Keratinocyte (primary cell): ENCODE results near the gene CNTNAP2. TPM values are rescaled to one million over a fixed set of nuclear protein-coding genes. Genes with fewer than 3 reads are reported as not detected.

Source experiments
- DNase-seq: peaks from one replicate; pipeline ENCODE4 v3.0.0-alpha.2; 2011; ENCODE audit warnings: low read depth, missing footprints, low spot score
- FAIRE-seq: peaks from 2 replicates; lab custom pipeline; 2011; peaks lifted over from hg19 to GRCh38; lab: Jason Lieb, UNC
- H2AFZ ChIP-seq: 2 replicates; pipeline ENCODE4 v1.6.0; 2012; ENCODE audit warnings: low read length, control low read depth, inconsistent platforms; ENCODE audit not compliant: control insufficient read depth
- H3K27ac ChIP-seq: 2 replicates; pipeline ENCODE4 v1.5.1; 2011; ENCODE audit warnings: low read length; ENCODE audit not compliant: control insufficient read depth, insufficient read depth
- H3K27me3 ChIP-seq: 3 replicates; pipeline ENCODE4 v1.6.0; 2011; ENCODE audit warnings: low read length; ENCODE audit not compliant: control insufficient read depth, insufficient read depth; ENCODE audit errors: extremely low read depth
- H3K36me3 ChIP-seq, 2 experiments: 2 replicates in 1 of 2; 3 replicates in 1 of 2; pipeline ENCODE4 v1.5.1; 2011; ENCODE audit warnings: low read length in 2 of 2, mild to moderate bottlenecking in 1 of 2; ENCODE audit not compliant: control insufficient read depth in 2 of 2, insufficient read depth in 2 of 2; ENCODE audit errors: extremely low read depth in 1 of 2
- H3K4me1 ChIP-seq: 3 replicates; pipeline ENCODE4 v1.5.1; 2011; ENCODE audit warnings: low read length; ENCODE audit not compliant: control insufficient read depth, insufficient read depth; ENCODE audit errors: extremely low read depth
- H3K4me2 ChIP-seq: 3 replicates; pipeline ENCODE4 v1.6.0; 2011; ENCODE audit warnings: low read depth, low read length; ENCODE audit not compliant: control insufficient read depth, insufficient read depth; ENCODE audit errors: extremely low read depth
- H3K4me3 ChIP-seq, 3 experiments: fragments of 200-600 bp in 1 of 3; sonication (generic) in 1 of 3; 2 replicates in 2 of 3; 3 replicates in 1 of 3; pipeline ENCODE4 v1.5.1; 2011 to 2016; ENCODE audit warnings: low read length in 3 of 3, mild to moderate bottlenecking in 3 of 3, control low read depth in 2 of 3, inconsistent platforms in 1 of 3, low read depth in 1 of 3, mixed read lengths in 1 of 3, mixed run types in 1 of 3, moderate library complexity in 1 of 3; ENCODE audit not compliant: control insufficient read depth in 2 of 3, insufficient read depth in 2 of 3; ENCODE audit errors: extremely low read depth in 1 of 3
- H3K79me2 ChIP-seq: 2 replicates; pipeline ENCODE4 v1.6.0; 2012; ENCODE audit warnings: low read length; ENCODE audit not compliant: control insufficient read depth, insufficient read depth
- H3K9ac ChIP-seq: 3 replicates; pipeline ENCODE4 v1.6.0; 2011; ENCODE audit warnings: low read length; ENCODE audit not compliant: control insufficient read depth, insufficient read depth; ENCODE audit errors: extremely low read depth
- H3K9me1 ChIP-seq: 3 replicates; pipeline ENCODE4 v1.6.0; 2011; ENCODE audit warnings: low read length; ENCODE audit not compliant: control insufficient read depth, insufficient read depth; ENCODE audit errors: extremely low read depth
- H3K9me3 ChIP-seq: 2 replicates; pipeline ENCODE4 v1.5.1; 2012; ENCODE audit warnings: low read depth, low read length; ENCODE audit not compliant: control insufficient read depth
- H4K20me1 ChIP-seq: 3 replicates; pipeline ENCODE4 v1.6.0; 2011; ENCODE audit warnings: low read length; ENCODE audit not compliant: control insufficient read depth, insufficient read depth; ENCODE audit errors: extremely low read depth
- CTCF ChIP-seq, 3 experiments: IDR thresholded peaks in 1 of 3; conservative IDR thresholded peaks in 1 of 3; optimal IDR thresholded peaks in 1 of 3; 2 replicates in 2 of 3; 3 replicates in 1 of 3; pipeline versions ENCODE3 to v1.5.1; 2011; ENCODE audit warnings: low read length in 3 of 3, mild to moderate bottlenecking in 3 of 3, moderate library complexity in 2 of 3, control low read depth in 1 of 3, inconsistent platforms in 1 of 3; ENCODE audit not compliant: insufficient read depth in 2 of 3; ENCODE audit errors: extremely low read depth in 1 of 3
- EZH2 ChIP-seq: IDR thresholded peaks from one replicate; pipeline ENCODE4 v1.6.1; 2012; ENCODE audit warnings: inconsistent platforms, mild to moderate bottlenecking, low read length, moderate library complexity
- dilution Hi-C: fragments of 300-500 bp; cut with MboI; formaldehyde crosslinking; loops from one replicate; pipeline ENCODE4 v1.7.0; 2020; ENCODE audit warnings: low sequenced_read_pairs; ENCODE audit not compliant: extremely low pct_ligation_motif_present
- polyA plus RNA-seq, 5 experiments: library from polyadenylated mRNA; depleted of rRNA in 3 of 5; stranded (reverse) in 3 of 5; stranded (forward) in 1 of 5; unstranded in 1 of 5; fragments of >200 nt; gene quantifications; 1 replicate in 1 of 5; 2 replicates in 3 of 5; 3 replicates in 1 of 5; pipeline versions ENCODE4 v1.2.1 to v1.2.3, GENCODE V29; 2011 to 2012; ENCODE audit warnings: missing spikeins in 2 of 5, low read depth in 1 of 5, low replicate concordance in 1 of 5

The CNTNAP2 gene
- polyA plus RNA-seq, 1 donor (not counting 4 experiments of a cell fraction or from before 2014, with no cell fraction given) = 1.4 TPM

DNA sequence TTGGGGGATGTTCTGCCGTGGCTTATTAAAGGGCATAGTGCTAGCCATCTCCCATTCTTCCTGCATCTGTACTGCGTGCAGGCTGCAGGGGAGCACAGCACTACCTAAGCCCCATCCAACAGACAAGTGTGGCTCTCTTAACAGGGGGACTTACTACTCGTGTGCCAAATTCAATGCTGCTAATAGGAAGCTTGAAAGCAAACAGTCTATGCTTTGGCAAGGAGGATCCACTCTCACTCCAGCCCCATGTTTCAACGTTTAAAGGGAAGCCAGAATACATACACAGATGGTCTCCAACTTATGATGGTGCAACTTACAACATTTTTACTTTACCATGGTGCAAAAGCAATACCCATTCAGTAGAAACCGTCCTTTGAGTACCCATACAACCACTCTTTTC is 2245.9 kb downstream of the CNTNAP2 start:
- Histone ChIP-seq H3K27ac (no peak overlapping the region), H3K9ac (no peak overlapping the region), H3K9me1 (no peaks in the 10 kb centered on the region), H3K27me3 (no peaks in the 10 kb centered on the region), H3K4me2 (no peak overlapping the region), H4K20me1 (no peaks in the 10 kb centered on the region), H3K4me3 (no peak overlapping the region), H3K36me3 (no peaks in the 10 kb centered on the region), H3K79me2 (no peaks in the 10 kb centered on the region), H3K9me3 (no peaks in the 10 kb centered on the region), H2AFZ (no peak overlapping the region), H3K4me1 (no peaks in the 10 kb centered on the region)
- dilution Hi-C loops = no loop called here
- DNase-seq (no peak), FAIRE-seq (no peak)
- TF ChIP-seq CTCF (optimal IDR thresholded peaks at IDR 0.05 in 1 of 3, IDR thresholded peaks at IDR 0.05 in 1 of 3, conservative IDR thresholded peaks at IDR 0.05 in 1 of 3; ENCODE audit: extremely low read depth in 1 of 3, insufficient read depth in 2 of 3, low read length in 3 of 3) (no peak), EZH2 (no peak)

DNA sequence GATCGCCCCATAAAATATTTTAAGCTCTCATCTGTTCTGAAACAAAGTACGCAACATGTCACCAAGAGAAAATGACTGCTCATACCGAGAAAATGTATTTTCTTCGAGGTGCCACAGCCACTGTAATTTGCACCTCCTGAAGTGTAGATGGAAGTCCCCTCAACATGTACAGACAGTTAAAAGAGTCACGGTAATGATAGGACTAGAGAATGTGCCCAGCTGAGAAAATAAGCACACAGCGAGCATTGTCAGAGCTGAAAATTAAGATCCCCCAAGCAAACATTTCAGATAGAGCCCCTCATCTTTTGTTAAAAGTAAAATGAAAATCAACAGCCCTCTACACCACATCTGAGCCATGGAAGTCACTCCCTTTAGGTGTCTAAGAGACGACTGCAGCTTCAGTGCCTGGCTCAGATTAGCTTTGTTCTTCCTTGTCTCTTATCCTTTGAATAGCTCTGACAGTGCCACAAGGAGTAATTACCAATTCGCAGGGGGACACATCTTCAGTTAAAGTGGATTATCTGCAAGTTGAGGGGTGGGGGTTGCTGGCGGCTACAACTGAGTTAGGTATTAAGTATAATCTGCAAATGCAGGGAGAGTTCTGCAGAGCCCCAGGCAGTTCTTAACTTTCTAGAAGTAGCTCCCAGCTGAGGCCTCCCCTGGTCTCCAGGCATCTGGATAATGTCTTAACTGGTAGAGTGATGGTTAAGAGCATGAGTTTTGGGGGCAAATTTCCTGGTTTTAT is 2251.3 kb downstream of the CNTNAP2 start:
- DNase-seq (no peak), FAIRE-seq (no peak)
- no peaks in the 10 kb centered on the region for H3K79me2 ChIP-seq
- H3K4me2 ChIP-seq = no peak overlapping the region
- dilution Hi-C loops = no loop called here
- no peak overlapping the region for H3K27ac ChIP-seq
- H2AFZ ChIP-seq = no peak overlapping the region
- H3K36me3 ChIP-seq = no peaks in the 10 kb centered on the region
- H3K9me3 ChIP-seq = no peaks in the 10 kb centered on the region
- no peaks in the 10 kb centered on the region for H3K4me1 ChIP-seq
- no peak overlapping the region for H3K4me3 ChIP-seq
- TF ChIP-seq CTCF (optimal IDR thresholded peaks at IDR 0.05 in 1 of 3, IDR thresholded peaks at IDR 0.05 in 1 of 3, conservative IDR thresholded peaks at IDR 0.05 in 1 of 3; ENCODE audit: extremely low read depth in 1 of 3, insufficient read depth in 2 of 3, low read length in 3 of 3) (no peak), EZH2 (no peak)
- H3K9me1 ChIP-seq = no peaks in the 10 kb centered on the region
- H4K20me1 ChIP-seq = no peaks in the 10 kb centered on the region
- H3K27me3 ChIP-seq = no peaks in the 10 kb centered on the region
- no peak overlapping the region for H3K9ac ChIP-seq
